A549 (cell line): ENCODE data around the gene ZNF654. TPM values are rescaled to one million over a fixed set of nuclear protein-coding genes. Genes with fewer than 3 reads are reported as not detected.
"Not testable (repeated sequence)": the region's sequence is repeated elsewhere in the genome, so short reads cannot be mapped to it uniquely, and the experiment has no call there.

Experiments
- ATAC-seq, 2 experiments: fragments of 200-7000 bp in 1 of 2; fragments of >200 bp in 1 of 2; cut with Nextera tagmentation in 1 of 2; cut with Tn5 transposase in 1 of 2; 3 replicates each; pipeline versions ENCODE4 v1.8.0 to v1.9.1; 2018 to 2020; ENCODE audit warnings: mild to moderate bottlenecking in 1 of 2, moderate library complexity in 1 of 2
- CTCF ChIA-PET: fragments of 300-600 bp; sonication (Branson Sonifier 250); formaldehyde crosslinking; extraction: SDS; loops from one replicate; lab custom pipeline; 2021; ENCODE audit warnings: antibody characterized with exemption, inconsistent platforms; lab: Yijun Ruan, JAX
- POLR2A ChIA-PET: fragments of 350-600 bp; formaldehyde crosslinking; extraction: SDS; loops from one replicate; lab custom pipeline; 2021; ENCODE audit warnings: antibody characterized with exemption, inconsistent platforms; lab: Yijun Ruan, JAX
- DNase-seq, 2 experiments: peaks; one replicate each; pipeline versions ENCODE4 v3.0.0 to v3.0.0-alpha.2; 2011 to 2016; ENCODE audit warnings: low read depth in 1 of 2, low spot score in 1 of 2
- FAIRE-seq: peaks from 2 replicates; lab custom pipeline; 2011; peaks lifted over from hg19 to GRCh38; lab: Jason Lieb, UNC
- H3K27ac ChIP-seq, 2 experiments: fragments of >200 bp; sonication (Bioruptor Twin); formaldehyde crosslinking; 3 replicates each; pipeline ENCODE4 v1.5.1; 2016 to 2017
- H3K4me1 ChIP-seq: fragments of >200 bp; sonication (Bioruptor Twin); formaldehyde crosslinking; 3 replicates; pipeline ENCODE4 v1.6.1; 2016
- H3K4me2 ChIP-seq: fragments of >200 bp; sonication (Bioruptor Twin); formaldehyde crosslinking; 3 replicates; pipeline ENCODE4 v1.6.1; 2016
- H3K4me3 ChIP-seq: fragments of >200 bp; sonication (Bioruptor Twin); formaldehyde crosslinking; 3 replicates; pipeline ENCODE4 v1.5.1; 2016
- H3K9me3 ChIP-seq: fragments of >200 bp; sonication (Bioruptor Twin); formaldehyde crosslinking; 3 replicates; pipeline ENCODE4 v1.6.1; 2016
- BHLHE40 ChIP-seq: IDR thresholded peaks from 2 replicates; pipeline ENCODE4 v1.6.1; 2012; ENCODE audit warnings: low read depth, low read length, inconsistent platforms
- CBX2 ChIP-seq: fragments of 200-600 bp; sonication (generic); IDR thresholded peaks from 2 replicates; pipeline ENCODE4 v1.6.1; 2016; ENCODE audit warnings: low read depth, mild to moderate bottlenecking, borderline replicate concordance
- CBX8 ChIP-seq: fragments of 200-600 bp; sonication (generic); IDR thresholded peaks from 2 replicates; pipeline ENCODE4 v1.6.1; 2016
- GATA3 ChIP-seq: IDR thresholded peaks from 2 replicates; pipeline ENCODE4 v1.6.1; 2012; ENCODE audit warnings: borderline replicate concordance
- HOXA7 ChIP-seq: fragments of 250-450 bp; sonication (Bioruptor Pico); IDR thresholded peaks from 2 replicates; pipeline ENCODE4 v1.5.0; 2020; ENCODE audit warnings: mild to moderate bottlenecking, moderate library complexity
- HOXB13 ChIP-seq: fragments of 250-450 bp; sonication (Bioruptor Pico); IDR thresholded peaks from 2 replicates; pipeline ENCODE4 v1.5.0; 2020; ENCODE audit warnings: low read depth, mild to moderate bottlenecking, moderate library complexity
- JUN ChIP-seq, 2 experiments: fragments of >200 bp; sonication (Bioruptor Twin); formaldehyde crosslinking; IDR thresholded peaks; 2 replicates in 1 of 2; 3 replicates in 1 of 2; pipeline ENCODE4 v1.6.1; 2016 to 2017
- KDM5A ChIP-seq: fragments of 200-600 bp; sonication (generic); IDR thresholded peaks from 2 replicates; pipeline ENCODE4 v1.6.1; 2016; ENCODE audit warnings: antibody characterized with exemption, mild to moderate bottlenecking
- MYC ChIP-seq: IDR thresholded peaks from 2 replicates; pipeline ENCODE4 v1.6.1; 2012; ENCODE audit warnings: mild to moderate bottlenecking, inconsistent platforms, low read length, improper control_type of control experiment, borderline replicate concordance
- POLR2A ChIP-seq: IDR thresholded peaks from 2 replicates; pipeline ENCODE4 v1.6.1; 2012; ENCODE audit warnings: mild to moderate bottlenecking, low read length
- RARB ChIP-seq: fragments of 250-450 bp; sonication (Bioruptor Pico); IDR thresholded peaks from 2 replicates; pipeline ENCODE4 v1.8.0; 2021; ENCODE audit warnings: mild to moderate bottlenecking, moderate library complexity
- RFX5 ChIP-seq: fragments of 450-650 bp; IDR thresholded peaks from 2 replicates; pipeline ENCODE4 v1.7.1; 2014; ENCODE audit warnings: antibody characterized with exemption, mild to moderate bottlenecking, moderate library complexity
- ZSCAN20 ChIP-seq: fragments of 250-450 bp; sonication (Bioruptor Pico); IDR thresholded peaks from 2 replicates; pipeline ENCODE4 v1.8.0; 2022; ENCODE audit warnings: mild to moderate bottlenecking, moderate library complexity
- WGBS: methylation state at CpG from one replicate; pipeline ENCODE4 v1.1.6; 2017; ENCODE audit errors: missing lambda C conversion rate; 5-methylcytosine and 5-hydroxymethylcytosine counted together
- polyA plus RNA-seq, 4 experiments: library from polyadenylated mRNA; depleted of rRNA in 3 of 4; stranded (reverse); fragments of >200 nt; fragmentation: RNase III in 1 of 4; extraction: RNeasy Plus Mini Kit Qiagen cat#74134 plus additional on column Dnase treatment in 1 of 4; gene quantifications; 2 replicates in 3 of 4; 3 replicates in 1 of 4; pipeline ENCODE4 v1.2.3, GENCODE V29; 2011 to 2017
- TF ChIP-seq, protein P1 (sequence below): fragments of 200-600 bp; sonication (generic); IDR thresholded peaks from 2 replicates; pipeline ENCODE4 v1.6.1; 2016; ENCODE audit warnings: antibody characterized with exemption, mild to moderate bottlenecking, moderate library complexity
- TF ChIP-seq, protein P2 (sequence below): IDR thresholded peaks from 2 replicates; pipeline ENCODE4 v1.6.1; 2012; ENCODE audit warnings: low read depth, borderline replicate concordance
- TF ChIP-seq, protein P3 (sequence below): IDR thresholded peaks from 2 replicates; pipeline ENCODE4 v1.6.1; 2012

The ZNF654 gene
- polyA plus RNA-seq, 2 of the 4 experiments (the other 2 are of a cell fraction), result 3.2 to 4.4 TPM

DNA sequence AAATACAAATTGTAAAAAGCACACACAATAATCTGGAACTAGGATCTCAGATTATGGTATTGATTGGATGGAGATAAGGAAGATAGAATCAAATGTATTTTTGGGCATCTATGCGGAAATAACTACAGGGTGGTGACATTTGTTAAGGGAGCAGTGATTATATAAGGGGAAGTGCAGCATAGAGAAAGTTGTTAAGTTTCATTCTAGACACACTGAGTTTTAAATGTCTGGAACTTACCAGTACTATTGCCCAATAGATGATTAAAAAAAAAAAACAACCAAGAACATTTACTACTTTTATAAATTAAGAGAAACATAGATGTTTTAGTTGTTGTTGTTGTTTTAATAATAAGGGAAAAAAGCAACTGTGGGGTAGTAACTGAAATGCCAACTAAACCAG, 58.6 kb downstream of the ZNF654 start:
- POLR2A ChIA-PET, result no interaction called here

DNA sequence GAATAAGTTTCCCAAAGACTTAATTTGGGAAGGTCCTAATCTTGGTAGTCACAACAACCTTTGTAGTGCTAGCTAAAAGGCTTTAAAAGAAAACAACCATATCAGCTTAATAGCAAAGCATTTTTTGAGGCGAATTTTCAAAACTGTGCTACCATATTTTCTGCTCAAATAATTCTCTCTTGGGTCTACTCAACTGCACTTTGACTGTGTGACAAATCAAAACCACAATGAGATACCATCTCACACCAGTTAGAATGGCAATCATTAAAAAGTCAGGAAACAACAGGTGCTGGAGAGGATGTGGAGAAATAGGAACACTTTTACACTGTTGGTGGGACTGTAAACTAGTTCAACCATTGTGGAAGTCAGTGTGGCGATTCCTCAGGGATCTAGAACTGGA, 59.5 kb downstream of the ZNF654 start:
- H3K27ac ChIP-seq, FAIRE-seq, H3K4me1 ChIP-seq, POLR2A ChIA-PET, H3K4me3 ChIP-seq, H3K4me2 ChIP-seq, DNase-seq, H3K9me3 ChIP-seq, ATAC-seq: not testable (repeated sequence)
- CTCF ChIA-PET, result interaction anchor here (0.6 kb wide), 1 partner anchor 80 kb away, joined by 3 read pairs; no protein-coding TSS in a partner anchor
- 91% methylated on average over 1 of the region's 2 CpGs for WGBS

More for the DNA sequence above, 58.6 kb downstream of the ZNF654 start:
- no peaks in the 10 kb centered on the region for H3K9me3 ChIP-seq
- no peak overlapping the region for H3K27ac ChIP-seq
- ATAC-seq, result no peak
- no peak overlapping the region for H3K4me2 ChIP-seq
- WGBS, result 0% methylated on average over 1 of the region's 1 CpG
- peaks cover 3% of the 10 kb centered on the region; the same call in 1 of the 3 replicates for H3K4me1 ChIP-seq
- DNase-seq, result no peak
- FAIRE-seq, result peak; percentile 32
- H3K4me3 ChIP-seq, result no peak overlapping the region
- CTCF ChIA-PET, result interaction anchor here (0.6 kb wide), 1 partner anchor 9 kb away, joined by 3 read pairs; no protein-coding TSS in a partner anchor
- TF ChIP-seq BHLHE40, result no peak
- TF ChIP-seq, protein P1, sequence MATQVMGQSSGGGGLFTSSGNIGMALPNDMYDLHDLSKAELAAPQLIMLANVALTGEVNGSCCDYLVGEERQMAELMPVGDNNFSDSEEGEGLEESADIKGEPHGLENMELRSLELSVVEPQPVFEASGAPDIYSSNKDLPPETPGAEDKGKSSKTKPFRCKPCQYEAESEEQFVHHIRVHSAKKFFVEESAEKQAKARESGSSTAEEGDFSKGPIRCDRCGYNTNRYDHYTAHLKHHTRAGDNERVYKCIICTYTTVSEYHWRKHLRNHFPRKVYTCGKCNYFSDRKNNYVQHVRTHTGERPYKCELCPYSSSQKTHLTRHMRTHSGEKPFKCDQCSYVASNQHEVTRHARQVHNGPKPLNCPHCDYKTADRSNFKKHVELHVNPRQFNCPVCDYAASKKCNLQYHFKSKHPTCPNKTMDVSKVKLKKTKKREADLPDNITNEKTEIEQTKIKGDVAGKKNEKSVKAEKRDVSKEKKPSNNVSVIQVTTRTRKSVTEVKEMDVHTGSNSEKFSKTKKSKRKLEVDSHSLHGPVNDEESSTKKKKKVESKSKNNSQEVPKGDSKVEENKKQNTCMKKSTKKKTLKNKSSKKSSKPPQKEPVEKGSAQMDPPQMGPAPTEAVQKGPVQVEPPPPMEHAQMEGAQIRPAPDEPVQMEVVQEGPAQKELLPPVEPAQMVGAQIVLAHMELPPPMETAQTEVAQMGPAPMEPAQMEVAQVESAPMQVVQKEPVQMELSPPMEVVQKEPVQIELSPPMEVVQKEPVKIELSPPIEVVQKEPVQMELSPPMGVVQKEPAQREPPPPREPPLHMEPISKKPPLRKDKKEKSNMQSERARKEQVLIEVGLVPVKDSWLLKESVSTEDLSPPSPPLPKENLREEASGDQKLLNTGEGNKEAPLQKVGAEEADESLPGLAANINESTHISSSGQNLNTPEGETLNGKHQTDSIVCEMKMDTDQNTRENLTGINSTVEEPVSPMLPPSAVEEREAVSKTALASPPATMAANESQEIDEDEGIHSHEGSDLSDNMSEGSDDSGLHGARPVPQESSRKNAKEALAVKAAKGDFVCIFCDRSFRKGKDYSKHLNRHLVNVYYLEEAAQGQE, result no peak
- TF ChIP-seq, protein P2, sequence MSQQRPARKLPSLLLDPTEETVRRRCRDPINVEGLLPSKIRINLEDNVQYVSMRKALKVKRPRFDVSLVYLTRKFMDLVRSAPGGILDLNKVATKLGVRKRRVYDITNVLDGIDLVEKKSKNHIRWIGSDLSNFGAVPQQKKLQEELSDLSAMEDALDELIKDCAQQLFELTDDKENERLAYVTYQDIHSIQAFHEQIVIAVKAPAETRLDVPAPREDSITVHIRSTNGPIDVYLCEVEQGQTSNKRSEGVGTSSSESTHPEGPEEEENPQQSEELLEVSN, result no peak
- TF ChIP-seq CBX8, result no peak
- no peak for TF ChIP-seq HOXA7 (CRISPR knock-in tag)
- TF ChIP-seq JUN (IDR thresholded peaks at IDR 0.05), result no peak
- TF ChIP-seq, protein P3, sequence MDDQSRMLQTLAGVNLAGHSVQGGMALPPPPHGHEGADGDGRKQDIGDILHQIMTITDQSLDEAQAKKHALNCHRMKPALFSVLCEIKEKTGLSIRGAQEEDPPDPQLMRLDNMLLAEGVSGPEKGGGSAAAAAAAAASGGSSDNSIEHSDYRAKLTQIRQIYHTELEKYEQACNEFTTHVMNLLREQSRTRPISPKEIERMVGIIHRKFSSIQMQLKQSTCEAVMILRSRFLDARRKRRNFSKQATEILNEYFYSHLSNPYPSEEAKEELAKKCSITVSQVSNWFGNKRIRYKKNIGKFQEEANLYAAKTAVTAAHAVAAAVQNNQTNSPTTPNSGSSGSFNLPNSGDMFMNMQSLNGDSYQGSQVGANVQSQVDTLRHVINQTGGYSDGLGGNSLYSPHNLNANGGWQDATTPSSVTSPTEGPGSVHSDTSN, result no peak
- no peak for TF ChIP-seq HOXB13 (CRISPR knock-in tag)
- no peak for TF ChIP-seq POLR2A
- TF ChIP-seq, all 56 proteins: peak for 0

DNA sequence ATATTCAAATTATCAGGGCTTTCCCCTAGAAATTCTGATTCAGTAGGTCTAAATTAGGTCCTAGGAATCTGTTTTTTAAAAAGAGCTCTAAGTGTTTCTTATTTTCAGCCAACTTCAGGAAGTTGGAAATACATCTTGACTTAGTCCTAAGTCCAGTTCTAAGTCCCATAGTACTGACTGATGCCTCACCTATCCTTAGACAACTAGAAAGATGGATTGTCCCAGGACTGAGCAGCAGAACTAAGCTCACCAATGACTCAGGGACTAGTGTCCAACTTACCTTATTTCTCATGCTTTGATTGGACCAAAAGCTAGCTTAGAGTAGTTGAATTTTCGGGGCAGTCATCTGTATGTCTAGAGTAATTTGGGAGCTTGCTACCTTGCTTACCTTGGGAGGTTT, 64.5 kb downstream of the ZNF654 start:
- Histone ChIP-seq H3K4me3 (no peak overlapping the region), H3K4me2 (no peak overlapping the region), H3K4me1 (no peaks in the 10 kb centered on the region), H3K9me3 (no peaks in the 10 kb centered on the region), H3K27ac (no peak overlapping the region)
- ATAC-seq (no peak), DNase-seq (no peak), FAIRE-seq (no peak)
- 88% methylated on average over 1 of the region's 1 CpG for WGBS
- CTCF ChIA-PET, result interaction anchor here (0.6 to 2.0 kb wide), 3 partner anchors 9 to 20 kb away, joined by 3 to 14 read pairs (median 3); no protein-coding TSS in a partner anchor
- TF ChIP-seq CBX2, result no peak
- no peak for TF ChIP-seq KDM5A
- no peak for TF ChIP-seq RARB (CRISPR knock-in tag)
- no peak for TF ChIP-seq GATA3
- TF ChIP-seq ZSCAN20 (CRISPR knock-in tag), result no peak
- no peak for TF ChIP-seq BHLHE40
- no peak for TF ChIP-seq MYC
- TF ChIP-seq RFX5, result no peak
- POLR2A ChIA-PET, result no interaction called here
